ENCODE data around the gene ADD3.
"Not testable (repeated sequence)": the region's sequence is repeated elsewhere in the genome, so short reads cannot be mapped to it uniquely, and the experiment has no call there.

ADD3 gene

DNA sequence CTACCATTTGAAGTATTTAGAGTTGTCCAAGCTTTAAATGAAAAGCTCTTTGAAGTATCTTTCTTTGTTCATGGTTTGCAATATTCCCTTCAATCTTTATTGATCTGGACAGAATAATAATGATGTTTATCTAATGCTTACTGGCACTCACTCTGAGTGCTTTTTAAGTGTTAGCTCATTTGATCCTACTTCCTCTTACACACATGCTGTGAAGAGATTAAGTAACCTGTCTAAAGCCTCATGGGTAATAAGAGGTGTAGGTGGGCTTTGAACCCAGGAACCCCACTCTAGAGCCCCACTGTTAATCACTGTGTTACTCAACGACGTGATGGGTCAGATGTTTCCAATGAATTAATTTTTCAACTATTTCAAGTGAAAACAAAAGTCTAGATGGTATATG, 31.1 kb upstream of the ADD3 start:
- DNase-seq = no peak

DNA sequence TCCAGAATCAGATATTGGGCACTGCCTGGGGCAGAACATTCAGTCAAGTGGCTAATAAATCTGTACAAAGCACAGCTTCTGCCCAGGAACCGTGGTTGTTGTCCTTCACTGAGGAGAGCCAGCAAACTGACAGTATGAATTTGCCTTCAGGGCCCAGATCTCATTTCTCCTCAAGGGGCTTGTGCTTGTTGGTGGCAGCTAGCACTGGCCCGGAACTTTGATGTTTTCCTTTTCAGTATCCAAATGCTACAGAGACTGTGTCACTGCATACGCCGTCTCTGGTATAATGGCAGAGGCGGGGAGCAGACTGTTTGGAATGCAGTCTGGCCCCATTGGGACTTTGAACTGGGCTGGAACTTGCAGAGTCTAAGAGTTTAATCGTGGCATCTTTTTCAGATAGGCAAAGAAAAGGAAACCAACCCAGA, 30.4 kb upstream of the ADD3 start:
- DNase-seq = no peak

DNA sequence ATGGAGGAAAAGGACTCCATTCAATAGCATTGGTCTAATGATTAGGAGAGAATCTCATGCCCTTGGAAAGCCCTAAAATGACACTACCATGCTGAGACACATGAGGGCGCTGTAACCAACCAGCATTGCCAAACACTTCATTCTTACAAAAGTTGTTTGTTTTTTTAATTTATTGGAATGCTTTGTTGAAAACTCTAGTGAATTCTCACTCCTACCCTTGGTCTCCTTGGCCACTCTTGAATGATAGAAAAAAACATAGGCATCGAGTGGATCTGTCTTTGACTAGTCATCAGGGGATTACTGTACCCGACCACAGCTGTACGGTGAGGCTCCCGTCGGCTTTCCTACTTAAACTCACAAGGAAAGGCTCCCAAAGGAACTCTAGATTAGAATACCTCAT, 29.3 kb upstream of the ADD3 start:
- DNase-seq = peak; percentile 52

DNA sequence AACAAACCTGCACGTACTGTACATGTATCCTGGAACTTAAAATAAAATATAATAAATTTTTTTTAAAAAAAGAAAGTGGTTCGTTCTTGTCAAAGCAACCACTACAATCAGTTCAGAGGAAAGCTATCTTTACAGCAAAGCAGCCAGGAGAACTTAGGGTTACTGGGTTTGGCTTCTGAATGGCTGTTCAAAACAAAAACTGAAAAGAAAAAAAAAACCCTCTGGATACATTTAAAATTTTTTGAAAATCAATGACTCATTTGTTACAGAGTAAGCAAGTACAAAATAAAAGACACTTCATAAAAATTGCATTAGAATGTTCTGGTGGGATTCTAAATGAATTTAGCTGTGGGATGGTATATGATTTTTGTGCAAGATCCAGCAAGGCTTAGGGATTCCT, 28.6 kb upstream of the ADD3 start:
- DNase-seq = no peak

DNA sequence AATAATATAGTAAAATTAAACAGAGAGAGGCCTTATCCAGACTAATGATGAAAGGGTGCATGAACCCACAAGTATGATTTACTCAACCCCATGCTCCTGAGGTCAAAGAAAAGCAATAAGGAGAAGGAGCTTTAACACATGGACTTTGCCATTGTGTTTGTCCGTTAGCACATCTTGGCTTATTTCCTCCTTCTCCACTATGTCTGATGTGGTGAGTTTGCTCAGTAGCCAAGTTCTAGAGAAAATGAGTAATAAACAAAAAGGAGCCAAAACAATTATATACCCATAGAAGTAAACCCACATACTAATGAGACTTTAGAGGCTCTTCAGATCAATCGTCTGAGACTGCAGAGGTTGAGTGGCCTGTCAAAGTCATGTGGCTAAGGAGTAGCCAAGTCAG, 26.1 kb upstream of the ADD3 start:
- no peak for DNase-seq

DNA sequence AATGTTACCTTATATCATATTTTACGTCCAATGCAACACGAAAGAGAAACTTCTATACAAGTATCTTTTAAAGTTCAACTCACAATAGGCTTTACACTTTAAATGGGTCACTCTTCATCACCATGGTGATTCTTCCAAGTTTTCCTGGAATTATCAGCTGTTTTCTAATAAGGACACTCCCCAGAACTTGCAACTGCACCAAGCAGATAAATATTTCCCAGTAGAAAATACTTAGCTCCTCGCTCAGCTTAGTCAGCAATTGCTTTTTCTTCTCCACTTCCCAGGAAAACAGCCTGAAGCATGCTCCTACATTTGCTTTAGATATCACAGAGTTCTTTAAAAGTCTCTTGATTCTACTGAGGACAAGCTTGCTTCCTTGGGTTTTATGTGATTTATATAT, 25.7 kb upstream of the ADD3 start:
- no peak for DNase-seq

DNA sequence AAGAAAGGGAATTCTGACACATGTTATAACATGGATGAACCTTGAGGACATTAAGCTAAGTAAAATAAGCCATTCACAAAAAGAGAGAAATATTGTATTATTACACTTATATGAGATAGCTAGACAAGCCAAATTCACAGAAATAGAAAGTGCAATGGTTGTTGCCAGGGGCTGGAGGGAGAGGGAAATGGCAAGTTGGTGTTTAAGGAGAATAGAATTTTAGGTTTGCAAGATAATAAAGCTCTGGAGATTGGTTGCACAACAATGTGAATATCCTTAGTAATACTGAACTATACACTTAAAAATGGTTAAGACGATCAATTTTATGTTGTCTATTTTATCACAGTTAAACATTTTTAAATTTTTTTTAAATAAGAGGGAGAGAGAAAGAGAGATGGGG, 25.0 kb upstream of the ADD3 start:
- no peak for DNase-seq

DNA sequence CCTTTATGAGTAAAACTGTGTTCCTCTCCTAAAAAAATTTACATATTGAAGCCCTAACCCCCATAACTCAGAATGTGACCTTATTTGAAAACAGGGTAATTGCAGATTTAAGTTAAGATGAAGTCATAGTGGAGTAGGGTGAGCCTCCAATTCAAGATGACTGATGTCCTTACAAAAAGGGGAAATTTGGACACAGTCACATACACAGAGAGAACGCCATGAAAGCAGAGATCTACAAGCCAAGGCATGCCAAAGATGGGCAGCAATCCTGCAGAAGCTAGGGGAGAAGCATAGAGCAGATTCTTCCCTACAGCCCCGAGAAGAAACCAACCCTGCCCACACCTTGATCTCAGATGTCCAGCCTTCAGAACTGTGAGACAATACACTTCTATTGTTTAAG, 23.8 kb upstream of the ADD3 start:
- no peak for DNase-seq

DNA sequence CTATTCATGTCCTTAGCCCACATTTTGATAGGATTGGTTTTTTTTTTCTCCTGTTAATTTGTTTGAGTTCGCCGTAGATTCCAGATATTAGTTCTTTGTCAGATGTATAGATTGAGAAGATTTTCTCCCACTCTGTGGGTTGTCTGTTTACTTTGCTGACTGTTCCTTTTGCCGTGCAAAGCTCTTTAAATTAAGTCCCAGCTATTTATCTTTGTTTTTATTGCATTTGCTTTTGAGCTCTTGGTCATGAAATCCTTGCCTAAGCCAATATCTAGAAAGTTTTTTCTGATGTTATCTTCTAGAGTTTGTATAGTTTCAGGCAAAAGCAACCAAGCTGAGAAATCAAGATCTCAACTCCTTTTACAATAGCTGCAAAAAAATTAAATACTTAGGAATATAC, 22.0 kb upstream of the ADD3 start:
- not testable (repeated sequence) for DNase-seq

DNA sequence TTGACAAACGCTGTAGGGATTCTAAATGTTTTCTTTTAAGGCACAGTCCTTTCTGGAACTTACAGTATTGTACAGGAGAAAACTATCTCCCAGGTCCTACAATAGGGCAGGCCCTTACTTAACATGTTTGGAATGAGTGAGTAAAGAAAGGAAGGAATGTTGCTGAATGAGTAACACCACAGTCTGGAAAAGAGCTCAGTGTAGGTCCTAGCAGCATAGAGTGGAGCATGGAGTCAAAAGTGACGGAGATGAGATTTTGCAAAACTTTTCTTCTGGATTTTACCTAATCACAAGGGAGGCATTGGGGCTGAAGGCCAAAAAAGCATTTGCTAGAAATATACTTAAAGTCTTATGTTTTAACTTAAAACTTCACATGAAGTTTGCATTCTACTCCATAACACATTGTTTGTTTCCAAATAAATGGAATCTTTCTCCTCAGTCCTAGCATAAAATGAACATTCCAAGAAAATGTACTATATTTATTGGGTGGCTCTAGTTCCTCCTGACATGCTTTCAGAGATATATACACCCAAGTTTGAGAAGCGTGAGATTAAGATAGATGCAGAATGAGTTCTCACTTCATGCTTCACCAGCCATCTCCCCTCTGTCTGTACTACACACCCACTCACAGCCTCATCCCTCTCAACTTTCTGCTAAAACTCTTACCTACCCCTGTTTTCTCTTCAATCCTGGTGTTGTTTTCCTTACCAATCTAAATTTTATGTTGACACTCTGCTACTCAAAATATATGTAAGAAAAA, 20.2 kb upstream of the ADD3 start:
- DNase-seq = no peak

DNA sequence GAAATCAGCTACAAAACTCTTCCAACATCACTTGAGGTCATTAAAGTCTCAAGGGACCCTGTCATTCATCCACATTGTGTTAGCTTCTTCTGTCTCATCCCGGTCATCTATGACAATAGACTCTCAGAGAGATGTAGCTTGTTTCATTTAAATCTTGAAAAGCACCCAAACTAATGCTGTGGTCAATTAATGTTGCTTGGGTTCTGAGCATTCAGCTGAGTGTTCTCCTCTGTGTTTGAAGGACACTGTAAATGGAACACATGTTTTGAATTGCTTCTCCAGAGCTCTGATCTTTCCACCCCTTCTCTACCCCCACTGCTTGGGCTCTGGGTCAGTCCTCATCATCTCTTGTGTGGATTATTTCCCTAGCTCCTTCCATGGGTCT, 19.6 kb upstream of the ADD3 start:
- DNase-seq = no peak

DNA sequence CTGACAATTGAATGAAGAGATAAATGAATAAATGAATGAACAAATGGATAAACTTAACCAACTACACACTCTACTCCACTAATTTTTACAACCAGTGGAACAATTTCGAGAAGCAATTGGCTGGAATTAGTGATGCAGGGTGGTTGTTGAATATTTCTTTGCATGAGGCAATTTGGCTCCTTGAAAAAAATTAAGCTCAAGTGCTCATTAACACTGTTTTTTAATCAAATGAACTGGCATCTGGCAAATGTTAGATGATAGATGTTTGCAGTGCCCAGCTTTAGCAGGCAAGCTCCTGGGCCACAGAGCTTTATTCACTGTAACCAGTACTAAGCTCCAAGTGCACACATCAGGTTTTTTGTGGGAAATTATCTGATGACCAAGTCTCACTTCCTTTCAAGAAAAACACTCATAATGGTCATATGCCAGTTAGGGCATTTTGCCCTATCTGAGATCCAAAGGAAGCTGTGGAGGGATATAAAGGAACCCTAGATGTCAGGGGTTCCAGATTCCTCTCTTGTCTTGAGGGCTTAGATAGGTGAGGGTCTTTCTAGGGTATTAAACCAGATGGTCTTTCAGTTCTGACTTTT, 16.4 kb upstream of the ADD3 start:
- peak; percentile 46 for DNase-seq

DNA sequence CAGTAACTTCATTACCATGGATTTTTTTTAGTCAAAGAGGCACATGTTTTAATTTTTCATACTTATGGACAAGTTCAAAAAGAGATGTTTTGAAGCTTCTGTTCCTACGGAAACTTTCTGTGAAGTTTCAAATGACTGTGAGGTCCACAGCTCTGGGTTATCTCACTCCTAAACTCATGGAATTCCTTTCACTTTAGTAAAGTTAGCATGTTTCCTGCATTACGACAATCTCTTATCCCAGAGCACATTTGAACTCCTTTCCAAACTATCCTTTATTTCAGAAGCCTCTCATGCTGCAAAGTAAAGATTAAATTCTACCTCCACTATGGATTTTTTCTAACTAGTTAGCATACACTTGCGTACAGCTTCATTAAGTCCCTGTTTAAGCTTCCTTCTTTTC, 15.3 kb upstream of the ADD3 start:
- DNase-seq = no peak

DNA sequence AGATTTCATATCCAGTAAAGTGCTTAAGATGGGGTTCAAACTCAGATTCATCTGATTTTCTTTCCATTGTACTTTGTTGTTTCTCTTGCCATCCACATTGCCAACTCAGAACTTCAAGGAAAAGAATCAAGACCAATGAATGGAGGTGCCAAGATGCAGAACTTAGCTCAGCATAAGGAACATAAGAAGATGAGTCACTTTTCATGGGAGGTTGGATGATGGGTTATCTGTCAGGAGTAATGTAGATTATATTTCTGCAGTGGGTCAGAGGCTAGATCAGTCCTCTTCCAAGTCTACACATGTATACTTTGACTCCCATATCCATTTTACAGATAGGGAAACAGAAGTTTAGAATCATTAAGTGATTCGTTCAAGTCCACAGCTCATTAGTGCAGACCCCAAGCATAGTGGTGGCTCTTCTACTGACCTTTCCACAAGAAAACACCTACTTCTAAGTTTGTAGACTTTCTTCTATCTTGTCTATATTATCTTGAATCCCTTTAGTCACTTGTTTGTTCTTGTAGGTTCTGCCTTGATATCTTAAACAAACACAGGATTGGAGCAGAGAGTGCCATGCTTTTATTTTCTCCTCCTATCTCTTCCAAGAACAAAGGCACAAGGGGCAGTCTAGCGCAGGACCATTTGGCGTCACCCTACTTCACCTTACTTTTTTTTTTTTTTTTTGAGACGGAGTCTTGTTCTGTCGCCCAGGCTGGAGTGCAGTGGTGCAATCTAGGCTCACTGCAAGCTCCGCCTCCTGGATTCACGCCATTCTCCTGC, 14.0 kb upstream of the ADD3 start:
- peak; percentile 43 for DNase-seq

DNA sequence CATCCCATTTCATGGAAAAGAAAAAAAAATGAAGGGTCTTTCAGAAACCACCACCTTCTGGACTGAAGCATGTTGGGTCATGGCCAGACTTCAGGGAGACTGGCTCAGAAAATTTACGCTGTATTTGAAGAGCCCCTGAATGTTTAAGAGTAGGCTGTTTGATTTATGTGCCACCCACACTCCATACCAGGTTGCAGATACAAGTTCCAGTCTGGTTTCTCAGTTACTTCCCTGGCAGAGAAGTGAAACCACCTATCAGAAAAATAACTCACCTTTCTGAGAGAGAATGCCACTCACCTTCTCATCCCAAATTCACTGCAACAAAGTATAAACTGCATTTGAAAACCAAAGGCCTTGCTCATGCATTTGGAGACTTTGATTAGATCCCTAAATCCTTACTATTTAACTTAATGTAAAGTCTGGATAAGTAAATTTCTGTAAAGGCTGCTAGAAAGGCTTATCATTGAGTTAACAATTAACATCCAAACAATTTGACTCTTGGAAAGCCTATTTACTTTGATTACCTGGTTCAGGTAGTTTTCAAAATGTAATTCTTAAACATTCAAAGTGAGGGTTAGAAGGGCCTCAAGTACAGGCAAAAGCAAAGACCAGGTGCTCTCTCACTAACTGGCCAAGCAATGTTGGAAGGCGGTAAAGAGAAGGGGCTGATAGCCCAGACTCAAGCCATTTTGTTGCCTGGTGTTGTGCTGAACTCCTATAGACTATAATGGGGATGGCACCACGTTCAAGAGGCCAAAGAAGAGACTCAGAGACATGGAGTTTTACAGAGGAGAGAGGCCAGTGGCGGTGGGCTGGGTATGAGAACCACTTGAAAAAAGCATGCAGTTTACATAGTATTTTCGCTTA, 12.8 kb upstream of the ADD3 start:
- DNase-seq = no peak

DNA sequence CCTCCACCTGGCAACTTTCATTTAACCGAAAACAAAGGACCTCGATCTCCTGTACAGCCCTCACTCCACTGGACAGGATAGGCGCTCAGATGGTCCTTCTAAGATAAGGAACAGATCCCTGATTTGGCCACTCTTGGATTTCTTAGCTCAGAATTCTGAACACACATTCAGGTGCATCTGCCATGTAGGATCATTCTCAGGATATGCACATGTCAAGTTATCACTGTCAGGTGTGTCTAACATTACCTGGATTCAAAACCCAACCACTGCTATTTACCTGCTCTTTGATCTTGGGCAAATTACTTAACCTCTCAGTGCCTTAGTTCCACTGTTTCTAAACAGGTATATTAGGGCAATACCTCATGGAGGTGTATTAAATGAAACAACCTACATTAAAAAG, 12.2 kb upstream of the ADD3 start:
- no peak for DNase-seq

DNA sequence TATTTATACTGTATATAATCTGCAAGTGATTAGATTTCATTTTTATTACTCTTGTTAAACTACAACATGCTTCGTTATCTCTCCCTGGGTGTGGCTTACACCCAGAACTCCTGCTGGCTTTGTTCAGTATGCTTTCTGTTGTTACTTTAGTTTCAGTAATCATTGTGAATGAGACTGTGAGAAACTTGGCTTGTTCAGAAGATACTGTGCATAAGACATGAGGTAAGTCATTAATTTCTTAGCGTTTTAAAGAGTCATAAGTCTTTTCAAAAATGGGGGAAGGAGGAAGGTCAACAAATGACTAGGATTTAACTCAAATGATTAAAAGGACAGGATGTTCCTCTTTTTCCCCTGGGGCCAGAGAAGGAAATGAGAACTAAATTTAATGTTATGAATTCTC, 11.6 kb upstream of the ADD3 start:
- DNase-seq = peak; percentile 75

DNA sequence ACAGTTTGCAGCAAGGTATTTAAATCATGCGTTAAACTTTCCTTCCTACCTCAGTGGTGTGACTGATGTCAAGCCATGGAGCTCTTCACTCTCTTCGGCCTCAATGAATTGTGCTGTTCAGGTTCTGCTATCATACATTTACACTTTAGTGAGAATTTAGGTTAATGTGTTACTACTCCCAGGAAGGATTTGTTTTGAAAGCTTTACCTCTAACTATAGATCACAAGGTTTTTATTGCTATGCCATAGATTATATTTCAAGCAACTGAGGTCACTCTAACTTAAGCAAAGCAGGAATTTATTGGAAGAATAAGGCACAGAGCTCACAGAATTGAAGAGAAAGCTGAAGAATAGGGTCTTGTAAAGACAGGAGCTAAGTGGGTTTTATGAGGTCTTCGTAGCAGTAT, 11.0 kb upstream of the ADD3 start:
- DNase-seq = no peak

DNA sequence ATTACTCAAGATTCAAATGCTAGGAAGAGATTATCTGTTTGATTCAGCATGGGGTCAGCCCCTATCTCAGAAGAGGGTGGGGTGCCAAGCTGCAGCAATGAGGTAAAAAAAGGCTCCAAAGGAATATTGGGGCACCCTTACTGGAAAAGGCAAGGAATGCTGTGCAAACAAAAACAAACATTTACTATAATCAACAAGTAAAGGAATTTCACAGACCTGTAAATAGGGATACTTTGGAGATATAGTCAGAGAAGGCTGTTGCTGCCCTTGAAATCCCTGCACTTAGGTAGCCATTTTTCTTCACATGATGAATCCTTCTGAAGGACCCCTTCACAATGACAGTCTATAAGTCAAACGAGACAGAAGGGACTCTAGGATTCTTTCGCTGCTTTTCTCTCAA, 10.6 kb upstream of the ADD3 start:
- DNase-seq = no peak

DNA sequence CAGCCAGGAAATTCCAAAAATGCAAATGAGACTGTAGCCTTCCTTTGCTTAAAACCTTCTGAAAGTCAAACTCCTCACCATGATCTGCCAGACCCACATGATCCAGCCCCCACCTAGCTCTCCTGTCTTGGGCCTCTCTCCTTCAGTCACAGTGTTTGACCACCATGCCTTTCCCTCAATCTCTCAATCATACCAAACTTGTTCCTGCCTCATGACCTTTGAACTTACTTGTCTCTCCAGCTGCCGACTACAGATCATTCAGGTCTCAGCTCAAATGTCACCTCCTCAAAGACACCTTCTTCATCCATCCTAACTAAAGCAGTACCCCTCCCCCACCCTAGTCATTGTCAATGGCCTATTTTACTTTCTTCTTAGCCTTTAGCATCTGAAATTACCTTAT, 9.3 kb upstream of the ADD3 start:
- no peak for DNase-seq

DNA sequence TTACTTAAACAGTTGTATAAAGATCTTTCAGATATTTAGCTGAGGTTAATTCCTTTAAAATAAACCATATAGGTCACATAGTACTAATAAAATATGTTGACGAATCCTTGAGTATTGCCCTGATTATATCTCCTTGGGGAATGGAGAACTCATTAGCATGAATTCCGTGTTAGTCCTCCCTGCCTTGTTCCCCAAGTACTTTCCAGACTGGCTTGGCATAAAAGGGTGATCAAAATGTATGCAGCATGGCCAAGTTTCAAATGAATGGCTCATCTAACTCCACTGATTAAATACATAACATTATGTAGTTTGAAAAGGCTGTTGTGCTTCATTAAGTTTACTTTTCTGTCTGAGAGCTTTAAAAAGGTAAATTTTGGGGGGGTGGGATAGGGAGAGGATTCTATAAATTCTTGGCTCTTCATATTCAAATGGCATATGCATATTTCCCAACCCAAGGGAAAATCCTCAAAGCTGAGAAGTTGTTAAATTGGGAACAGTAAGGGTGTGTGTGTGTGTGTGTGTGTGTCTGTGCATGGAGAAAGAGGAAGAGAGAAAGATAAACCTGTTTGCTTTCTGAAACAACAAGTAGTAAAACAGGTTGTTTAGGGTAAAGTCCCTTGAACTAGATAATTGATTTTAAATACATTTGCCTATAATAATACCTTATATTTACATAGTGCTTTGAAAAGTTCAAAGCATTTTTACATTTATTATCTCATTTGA, 4.8 kb upstream of the ADD3 start:
- DNase-seq = no peak

DNA sequence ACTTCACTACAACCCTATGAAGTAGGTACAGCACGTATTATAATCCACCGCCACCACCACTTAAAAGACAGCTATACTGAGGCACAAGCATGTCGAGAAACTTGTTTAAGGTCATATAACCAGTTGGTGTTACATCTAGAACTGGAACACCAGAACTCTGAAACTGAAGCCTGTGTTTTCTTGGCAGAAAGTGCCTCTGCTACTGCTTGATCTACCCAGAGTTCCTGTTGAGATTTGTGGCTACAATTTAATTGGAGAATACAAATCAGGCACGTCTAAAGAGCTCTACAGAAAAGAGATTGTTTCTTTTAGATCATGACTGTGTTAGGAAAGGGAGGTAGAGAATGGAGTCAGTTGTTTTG, 4.3 kb upstream of the ADD3 start:
- DNase-seq = no peak

DNA sequence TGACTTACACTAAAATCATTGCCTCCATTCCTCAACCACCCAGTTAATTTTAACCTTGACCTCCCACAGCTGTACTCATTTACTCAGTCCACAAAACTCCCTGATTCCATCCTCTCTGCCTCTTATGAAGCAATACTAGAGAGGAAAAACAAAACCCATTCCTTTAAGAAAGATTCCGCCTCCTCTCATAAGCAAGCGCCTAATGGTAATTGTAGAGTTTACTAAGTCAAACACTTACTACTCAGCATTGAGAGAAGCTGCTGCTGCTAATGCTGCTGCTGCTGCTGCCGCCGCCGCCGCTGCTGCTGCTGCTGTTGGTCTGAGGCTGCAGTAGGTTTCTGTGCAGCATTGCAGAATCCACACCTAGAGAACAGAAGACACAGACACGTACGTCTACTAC, 2.1 kb upstream of the ADD3 start:
- DNase-seq = no peak
